NT2/D1 (cell line): ENCODE data around the gene UBN2.

Experiments
- DNase-seq: peaks from one replicate; pipeline ENCODE4 v3.0.0-alpha.2; 2011; ENCODE audit warnings: low read depth, low spot score
- H3K27me3 ChIP-seq: 2 replicates; pipeline ENCODE4 v1.6.0; 2011; ENCODE audit warnings: mild to moderate bottlenecking; ENCODE audit not compliant: insufficient read length, insufficient read depth
- H3K36me3 ChIP-seq: 2 replicates; pipeline ENCODE4 v1.6.1; 2011; ENCODE audit warnings: mild to moderate bottlenecking, low read length, mixed read lengths; ENCODE audit not compliant: insufficient read depth, insufficient read length
- H3K4me1 ChIP-seq: 2 replicates; pipeline ENCODE4 v1.5.1; 2011; ENCODE audit not compliant: insufficient read depth, insufficient read length
- H3K4me3 ChIP-seq: 2 replicates; pipeline ENCODE4 v1.5.1; 2011; ENCODE audit warnings: low read depth; ENCODE audit not compliant: insufficient read length
- H3K9ac ChIP-seq: 2 replicates; pipeline ENCODE4 v1.6.0; 2011; ENCODE audit warnings: low read depth; ENCODE audit not compliant: insufficient read length
- H3K9me3 ChIP-seq: 2 replicates; pipeline ENCODE4 v1.5.1; 2011; ENCODE audit warnings: mild to moderate bottlenecking, low read length; ENCODE audit not compliant: insufficient read depth
- SUZ12 ChIP-seq: IDR thresholded peaks from 2 replicates; pipeline ENCODE4 v1.6.1; 2011; ENCODE audit not compliant: insufficient read length, insufficient read depth; ENCODE audit errors: extremely low read depth
- YY1 ChIP-seq: IDR thresholded peaks from 2 replicates; pipeline ENCODE4 v1.6.1; 2011; ENCODE audit not compliant: insufficient read length, insufficient read depth
- ZNF274 ChIP-seq: IDR thresholded peaks from 2 replicates; pipeline ENCODE4 v1.6.1; 2011; ENCODE audit warnings: mild to moderate bottlenecking, low read depth, low read length

UBN2 gene

GRCh38 chr7:139292821-139293220 lies 61.8 kb downstream of the UBN2 start:
- peaks cover 7% of the 10 kb centered on the region for H3K36me3 ChIP-seq
- H3K9ac ChIP-seq, result no peak overlapping the region
- no peak for DNase-seq
- no peak overlapping the region for H3K4me3 ChIP-seq
- no peaks in the 10 kb centered on the region for H3K27me3 ChIP-seq
- TF ChIP-seq ZNF274, result no peak
- TF ChIP-seq SUZ12, result no peak
- no peak for TF ChIP-seq YY1
- H3K9me3 ChIP-seq, result no peaks in the 10 kb centered on the region
- no peaks in the 10 kb centered on the region for H3K4me1 ChIP-seq

DNA sequence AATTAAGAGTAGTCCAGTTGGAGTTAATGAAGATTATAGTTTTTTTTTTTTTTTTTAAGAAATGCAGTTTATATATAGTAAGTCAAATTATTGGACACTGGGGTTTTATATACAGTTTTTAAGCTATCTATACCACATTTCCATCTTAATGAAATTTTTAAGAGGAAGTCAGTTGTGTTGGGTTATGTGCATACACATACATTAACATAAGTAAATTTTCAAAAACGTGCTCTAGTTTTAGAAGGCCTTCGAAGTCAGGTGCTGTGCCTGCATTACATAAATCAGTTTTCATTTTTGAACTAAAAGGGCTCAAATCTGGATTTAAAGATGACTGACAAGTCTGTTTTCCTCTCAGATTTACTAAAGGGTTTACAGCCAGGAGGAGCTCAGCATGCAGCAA lies 62.5 kb downstream of the UBN2 start:
- Histone ChIP-seq H3K27me3 (no peaks in the 10 kb centered on the region), H3K4me3 (no peak overlapping the region), H3K36me3 (peaks cover 3% of the 10 kb centered on the region), H3K4me1 (no peaks in the 10 kb centered on the region), H3K9ac (no peak overlapping the region), H3K9me3 (no peaks in the 10 kb centered on the region)
- TF ChIP-seq ZNF274, result no peak
- no peak for TF ChIP-seq YY1
- TF ChIP-seq SUZ12, result no peak
- DNase-seq, result no peak

DNA sequence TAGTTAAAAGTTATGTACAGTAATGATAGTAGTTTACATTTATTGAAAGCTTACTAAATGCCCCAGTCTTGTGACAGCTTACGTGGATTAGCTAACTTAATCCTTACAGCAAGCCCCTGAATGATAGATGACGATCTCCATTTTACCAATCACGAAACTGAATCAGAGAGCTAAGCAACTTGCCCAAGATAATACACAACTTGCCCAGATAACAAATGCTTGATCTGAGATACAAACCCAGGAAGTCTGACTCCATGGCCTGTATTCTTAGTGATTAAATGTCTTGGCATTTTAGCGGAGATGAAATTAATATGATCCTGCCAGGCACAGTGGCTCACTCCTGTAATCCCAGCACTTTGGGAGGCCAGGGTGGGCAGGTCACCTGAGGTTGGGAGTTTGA lies 63.2 kb downstream of the UBN2 start:
- Histone ChIP-seq H3K9me3 (no peaks in the 10 kb centered on the region), H3K4me1 (no peaks in the 10 kb centered on the region), H3K27me3 (no peaks in the 10 kb centered on the region), H3K9ac (no peak overlapping the region), H3K4me3 (no peak overlapping the region), H3K36me3 (peaks cover 3% of the 10 kb centered on the region)
- TF ChIP-seq YY1, result no peak
- TF ChIP-seq ZNF274, result no peak
- TF ChIP-seq SUZ12, result no peak
- no peak for DNase-seq

GRCh38 chr7:139294951-139295575 lies 64.0 kb downstream of the UBN2 start:
- peaks cover 3% of the 10 kb centered on the region for H3K36me3 ChIP-seq
- no peak overlapping the region for H3K4me3 ChIP-seq
- DNase-seq, result no peak

GRCh38 chr7:139297795-139298194 lies 66.8 kb downstream of the UBN2 start:
- no peak for TF ChIP-seq ZNF274
- no peak for TF ChIP-seq YY1
- no peak for TF ChIP-seq SUZ12
- peaks cover 5% of the 10 kb centered on the region for H3K36me3 ChIP-seq
- no peaks in the 10 kb centered on the region for H3K27me3 ChIP-seq
- no peak for DNase-seq
- H3K4me3 ChIP-seq, result no peak overlapping the region
- H3K9ac ChIP-seq, result no peak overlapping the region
- no peaks in the 10 kb centered on the region for H3K9me3 ChIP-seq
- H3K4me1 ChIP-seq, result no peaks in the 10 kb centered on the region

More at GRCh38 chr7:139294951-139295575, 64.0 kb downstream of the UBN2 start:
- no peak overlapping the region for H3K9ac ChIP-seq
- TF ChIP-seq SUZ12, result no peak
- no peak for TF ChIP-seq YY1
- no peak for TF ChIP-seq ZNF274
- no peaks in the 10 kb centered on the region for H3K27me3 ChIP-seq
- H3K9me3 ChIP-seq, result no peaks in the 10 kb centered on the region
- H3K4me1 ChIP-seq, result no peaks in the 10 kb centered on the region

GRCh38 chr7:139299296-139299695 lies 68.3 kb downstream of the UBN2 start:
- DNase-seq, result no peak
- H3K27me3 ChIP-seq, result no peaks in the 10 kb centered on the region
- H3K9me3 ChIP-seq, result no peaks in the 10 kb centered on the region
- no peak overlapping the region for H3K4me3 ChIP-seq
- no peak for TF ChIP-seq ZNF274
- no peak for TF ChIP-seq YY1
- no peak for TF ChIP-seq SUZ12
- H3K4me1 ChIP-seq, result no peaks in the 10 kb centered on the region
- peaks cover 5% of the 10 kb centered on the region for H3K36me3 ChIP-seq
- no peak overlapping the region for H3K9ac ChIP-seq

DNA sequence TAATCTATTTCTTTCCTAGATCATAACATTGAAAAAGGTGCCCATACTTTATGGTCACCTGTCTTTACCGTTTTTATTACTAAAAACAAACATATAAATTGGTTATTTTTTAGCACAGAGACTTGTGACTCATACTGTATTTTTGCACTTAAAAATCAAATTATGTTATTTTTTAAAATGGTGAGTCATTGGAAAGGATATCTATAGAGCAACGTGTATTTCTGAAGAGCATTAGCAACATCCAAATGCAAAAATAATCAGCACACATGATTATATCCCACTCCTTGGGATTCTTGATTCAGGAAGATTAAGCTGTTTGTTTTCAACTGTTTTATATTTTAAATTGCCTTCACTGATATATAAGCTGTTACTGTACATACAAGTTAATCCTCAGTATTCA lies 69.4 kb downstream of the UBN2 start:
- H3K4me3 ChIP-seq, result no peak overlapping the region
- no peak overlapping the region for H3K9ac ChIP-seq
- DNase-seq, result no peak
- H3K27me3 ChIP-seq, result no peaks in the 10 kb centered on the region
- H3K9me3 ChIP-seq, result no peaks in the 10 kb centered on the region
- TF ChIP-seq YY1, result no peak
- no peak for TF ChIP-seq ZNF274
- no peak for TF ChIP-seq SUZ12
- H3K36me3 ChIP-seq, result peaks cover 5% of the 10 kb centered on the region
- no peaks in the 10 kb centered on the region for H3K4me1 ChIP-seq

- no peak overlapping the region for H3K9ac ChIP-seq
- no peaks in the 10 kb centered on the region for H3K4me1 ChIP-seq
- peaks cover 3% of the 10 kb centered on the region for H3K36me3 ChIP-seq
- DNase-seq, result no peak
- no peak overlapping the region for H3K4me3 ChIP-seq
- H3K27me3 ChIP-seq, result no peaks in the 10 kb centered on the region
- no peak for TF ChIP-seq ZNF274
- no peak for TF ChIP-seq SUZ12
- TF ChIP-seq YY1, result no peak
- no peaks in the 10 kb centered on the region for H3K9me3 ChIP-seq
These were observed 73.5 kb downstream of the UBN2 start for GRCh38 chr7:139304517-139304916.
